Subcutaneous adipose tissue (tissue), 4 donors: ENCODE data around the gene HINT3. TPM values are rescaled to one million over a fixed set of nuclear protein-coding genes. Genes with fewer than 3 reads are reported as not detected.

Experiments
- CTCF ChIP-seq: fragments of 450-650 bp; IDR thresholded peaks from one replicate; pipeline ENCODE4 v1.5.1; 2016; ENCODE audit warnings: low read depth, mild to moderate bottlenecking, control low read depth, antibody characterized with exemption, moderate library complexity
- total RNA-seq, 4 donors: library from RNA; depleted of rRNA; stranded (reverse); fragments of >200 nt; gene quantifications; one replicate each; pipeline ENCODE4 v1.1.0, GENCODE V29; 2016

HINT3 gene
- total RNA-seq, 4 donors from 2014 or later, result 14.2 to 25.8 (median 22.2) TPM

- TF ChIP-seq CTCF, result no peak
Measured at GRCh38 chr6:125985979-125986300, 29.4 kb downstream of the HINT3 start.

- no peak for TF ChIP-seq CTCF
Measured at GRCh38 chr6:125986301-125987025, 29.9 kb downstream of the HINT3 start, which contains the start of gene TRMT11. TRMT11 (plus strand) TSS chr6:125986540; CDS start chr6:125986551, 11 bp downstream.

- TF ChIP-seq CTCF, result no peak
Measured at GRCh38 chr6:125987026-125987617, 30.6 kb downstream of the HINT3 start.

GRCh38 chr6:125988280-125988679 is 31.7 kb downstream of the HINT3 start:
- no peak for TF ChIP-seq CTCF

GRCh38 chr6:125989631-125990030 is 33.1 kb downstream of the HINT3 start:
- TF ChIP-seq CTCF, result no peak

- no peak for TF ChIP-seq CTCF
Measured at GRCh38 chr6:125991653-125992052, 35.1 kb downstream of the HINT3 start.

GRCh38 chr6:125994670-125995488 is 38.3 kb downstream of the HINT3 start:
- no peak for TF ChIP-seq CTCF
